ENCODE data around the gene CHST6.
"Not testable (repeated sequence)": the region's sequence is repeated elsewhere in the genome, so short reads cannot be mapped to it uniquely, and the experiment has no call there.

The CHST6 gene

DNA sequence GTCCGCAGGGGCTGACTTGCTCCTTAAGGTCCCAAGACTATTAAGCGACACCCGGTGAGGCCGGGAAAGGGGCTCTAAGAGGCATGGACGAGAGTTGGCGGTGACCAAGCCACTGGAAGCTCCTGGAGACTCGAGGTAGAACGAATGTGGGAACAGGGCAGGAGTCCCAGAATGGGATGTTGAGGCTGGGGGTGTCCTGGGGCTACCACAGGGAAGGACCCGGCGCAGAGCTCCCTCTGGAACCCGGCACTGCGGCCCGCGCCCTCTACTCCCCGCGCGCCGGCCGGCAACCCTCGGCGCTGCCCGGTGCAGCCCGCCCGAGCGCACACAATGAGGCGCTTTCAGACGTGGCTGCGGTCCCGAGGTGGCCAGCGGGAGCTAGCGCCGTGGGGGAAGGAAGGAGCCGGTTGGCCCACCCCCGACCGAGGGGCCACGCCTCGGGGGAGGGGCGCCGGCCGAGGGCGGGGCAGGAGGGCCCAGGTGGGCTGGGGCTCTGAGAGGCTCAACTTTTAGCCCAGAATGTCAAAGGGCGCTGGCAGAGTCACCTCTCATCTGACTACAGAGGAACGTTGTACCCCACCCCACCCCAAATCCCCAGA, at the start of gene CHST6:
Gene CHST6 (minus strand): TSS at position 366 of the 599 bp plus-strand sequence. CDS start 15,613 bp downstream, outside the sequence.
- peak; percentile 93 for DNase-seq (ENCODE audit: low spot score)

GRCh38 chr16:75542462-75542861, 47.2 kb upstream of the CHST6 start:
- not testable (repeated sequence) for DNase-seq (ENCODE audit: low spot score)

GRCh38 chr16:75541236-75541635, 46.0 kb upstream of the CHST6 start:
- DNase-seq (ENCODE audit: low spot score), result no peak

DNA sequence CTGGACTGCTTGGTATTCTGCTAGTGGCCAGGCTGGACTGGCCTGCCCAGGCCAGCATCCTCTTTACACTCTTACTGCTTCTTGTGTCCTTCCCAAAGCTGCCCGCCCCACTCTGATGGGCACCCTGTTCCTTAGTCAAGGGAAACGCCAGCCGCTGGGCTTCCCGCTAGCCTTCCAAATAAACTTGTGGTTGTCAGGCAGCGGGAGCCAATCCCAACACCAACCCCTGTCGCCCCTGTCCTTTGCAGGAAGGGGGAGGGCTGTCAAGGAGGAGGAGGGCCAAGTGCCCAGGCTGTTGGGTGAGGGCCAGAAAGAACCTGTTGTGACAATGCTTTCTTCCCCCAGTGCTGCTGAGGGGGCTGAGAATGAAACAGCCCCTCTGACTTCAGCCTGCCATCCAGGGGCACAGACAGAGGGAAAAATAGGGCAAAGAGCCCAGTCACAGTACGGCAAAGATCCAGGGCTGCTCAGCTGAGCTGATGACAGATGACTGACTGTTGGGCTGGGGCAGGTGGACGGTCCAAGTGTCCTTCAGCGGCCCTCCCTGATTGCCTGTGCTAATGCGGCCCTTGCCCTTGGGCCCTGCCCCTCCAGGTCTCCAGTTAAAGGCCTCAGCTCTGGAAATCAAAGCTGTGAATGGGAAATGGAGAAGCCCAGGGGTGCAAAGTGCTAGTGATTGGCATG, 43.8 kb upstream of the CHST6 start:
- not testable (repeated sequence) for DNase-seq (ENCODE audit: low spot score)

DNA sequence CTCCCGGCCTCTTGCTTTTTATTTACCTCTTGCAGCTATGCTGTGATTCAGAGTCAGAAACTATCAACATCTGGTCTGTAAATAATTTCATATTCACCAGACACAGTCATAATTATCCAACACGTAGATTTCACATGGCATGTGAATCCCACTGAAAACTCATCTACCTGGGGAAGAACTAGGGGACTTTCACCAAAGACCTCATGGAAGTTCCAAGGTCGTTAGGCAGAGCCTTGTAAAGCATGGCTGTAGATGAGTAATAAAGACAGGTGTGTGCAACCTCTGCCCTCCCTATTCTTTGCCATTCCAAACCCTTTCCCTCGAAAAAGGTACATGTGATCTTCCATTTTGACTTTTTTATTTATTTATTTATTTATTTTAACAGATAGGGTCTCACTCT, 42.5 kb upstream of the CHST6 start:
- DNase-seq (ENCODE audit: low spot score), result no peak

- no peak for DNase-seq (ENCODE audit: low spot score)
These were observed 40.7 kb upstream of the CHST6 start, which contains the start of gene CHST5 for GRCh38 chr16:75535901-75536300. CHST5 (minus strand) TSS chr16:75536108; CDS start chr16:75530384, 5,724 bp downstream.

GRCh38 chr16:75535211-75535843, 40.1 kb upstream of the CHST6 start:
- no peak for DNase-seq (ENCODE audit: low spot score)

- no peak for DNase-seq (ENCODE audit: low spot score)
These were observed 39.4 kb upstream of the CHST6 start for GRCh38 chr16:75534560-75535205.

DNA sequence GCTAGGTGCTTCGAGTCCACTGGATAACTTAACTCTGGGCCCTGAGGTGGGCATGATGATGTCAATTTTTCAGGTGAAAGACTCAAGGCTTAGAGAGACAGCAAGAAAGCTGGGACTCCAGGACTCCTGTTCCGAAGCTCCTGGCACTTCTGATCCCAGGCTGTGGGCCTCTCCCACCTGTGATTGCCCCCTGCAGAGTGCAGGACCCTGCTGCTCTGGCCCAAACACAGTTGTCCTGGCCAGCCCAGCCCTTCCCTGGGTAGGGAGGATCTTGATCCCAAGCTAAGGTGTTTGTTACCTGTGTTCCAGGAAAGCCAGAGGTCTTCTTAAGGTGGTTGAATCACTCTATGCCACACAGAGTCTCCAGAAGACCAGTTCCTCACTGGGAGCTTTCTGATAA, 37.5 kb upstream of the CHST6 start:
- DNase-seq (ENCODE audit: low spot score), result no peak

GRCh38 chr16:75532142-75532765, 37.0 kb upstream of the CHST6 start:
- DNase-seq (ENCODE audit: low spot score), result no peak

DNA sequence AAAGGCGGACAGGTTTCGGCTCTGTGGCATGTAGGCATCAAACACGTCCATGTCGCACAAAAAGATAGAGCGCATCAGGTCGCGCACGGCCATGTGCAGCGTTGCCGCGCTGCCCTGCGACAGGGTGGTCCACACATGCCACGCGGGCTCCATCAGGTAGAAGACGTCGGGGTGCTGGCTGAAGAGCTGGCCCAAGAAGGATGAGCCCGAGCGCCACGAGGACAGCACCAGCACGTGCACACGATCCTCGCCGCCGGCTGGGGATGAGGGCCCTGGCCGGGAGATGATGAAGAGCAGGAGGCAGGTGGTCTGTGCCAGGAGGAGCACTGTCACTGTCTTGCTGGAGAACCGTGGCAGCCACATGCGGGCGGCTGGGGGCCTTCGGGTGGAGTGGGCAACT, 34.7 kb upstream of the CHST6 start:
- DNase-seq (ENCODE audit: low spot score), result no peak

- no peak for DNase-seq (ENCODE audit: low spot score)
These were observed 34.0 kb upstream of the CHST6 start for GRCh38 chr16:75529056-75529905.

- DNase-seq (ENCODE audit: low spot score), result no peak
These were observed 32.6 kb upstream of the CHST6 start for GRCh38 chr16:75527825-75528299.

DNA sequence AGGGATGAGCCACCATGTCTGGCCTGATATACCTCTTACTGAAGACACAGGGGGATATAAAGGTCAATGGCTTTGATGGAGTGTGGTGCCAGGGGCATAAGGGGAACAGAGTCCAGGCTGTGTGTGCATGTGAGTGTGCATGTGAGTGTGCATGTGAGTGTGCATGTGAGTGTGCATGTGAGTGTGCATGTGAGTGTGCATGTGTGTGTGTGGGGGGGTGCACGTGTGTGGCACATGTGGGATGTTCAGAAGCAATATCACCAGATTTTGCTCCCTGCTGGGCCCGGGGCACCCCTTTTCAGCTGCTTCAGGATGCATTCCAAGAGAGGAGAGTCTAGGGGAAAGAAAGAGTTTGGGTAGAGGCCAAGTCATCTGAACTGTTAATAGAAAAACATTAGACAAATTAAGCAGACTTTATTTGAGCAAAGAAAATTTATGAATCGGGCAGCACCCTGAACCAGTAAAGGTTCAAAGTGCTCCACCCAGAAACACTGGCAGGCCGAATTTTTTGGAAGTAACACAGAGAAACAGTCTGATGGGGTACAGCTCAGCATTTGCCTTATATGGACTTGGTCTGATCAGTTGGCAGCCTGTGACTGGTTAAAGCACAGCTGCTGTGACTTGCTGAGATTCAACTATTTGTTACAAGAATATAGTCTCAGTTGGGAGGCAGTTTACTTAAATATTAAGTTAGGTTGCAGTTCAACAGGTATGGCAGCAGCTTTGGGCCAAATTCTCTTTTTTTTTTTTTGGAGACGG, 31.0 kb upstream of the CHST6 start:
- DNase-seq (ENCODE audit: low spot score), result no peak

GRCh38 chr16:75519175-75519574, 23.9 kb upstream of the CHST6 start:
- no peak for DNase-seq (ENCODE audit: low spot score)

DNA sequence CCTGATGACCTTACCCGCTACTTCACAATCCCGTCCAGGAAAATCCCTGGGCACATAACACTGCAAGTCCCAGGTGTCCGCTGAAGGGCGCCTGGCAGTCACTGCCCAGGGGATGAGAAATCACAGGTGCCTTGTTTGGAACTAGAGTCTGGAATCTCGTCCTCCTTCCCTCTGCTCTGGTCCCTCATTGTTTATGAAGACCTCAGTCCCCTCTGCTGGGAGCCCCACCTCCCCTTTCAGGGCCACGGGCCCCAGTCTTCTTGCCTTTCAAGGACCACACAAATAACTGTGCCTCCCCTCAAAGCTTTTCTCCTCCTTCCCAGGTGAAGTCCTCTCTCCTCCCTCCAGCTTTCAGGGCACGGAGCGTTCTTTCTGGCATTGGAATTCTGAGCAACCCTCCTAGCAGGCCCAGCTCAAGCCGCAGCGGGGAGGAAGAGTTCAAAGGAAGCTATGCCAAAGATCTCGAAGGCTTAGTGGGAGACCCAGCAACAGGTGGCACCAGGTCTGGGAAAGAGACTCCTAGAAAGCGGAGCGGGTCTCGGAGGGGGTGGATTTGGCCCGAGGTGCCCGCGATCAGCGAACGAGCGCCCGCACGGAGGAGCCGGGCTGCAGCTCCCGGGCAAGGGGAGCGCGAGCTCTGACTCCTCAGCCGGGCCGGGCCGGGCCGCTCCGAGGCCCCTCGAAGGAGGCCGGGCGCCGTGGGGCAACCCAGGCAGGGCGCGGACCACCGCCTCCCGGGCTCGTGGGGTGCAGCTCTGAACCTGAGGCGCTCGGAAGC, 21.1 kb upstream of the CHST6 start:
- peak; percentile 38 for DNase-seq (ENCODE audit: low spot score)

DNA sequence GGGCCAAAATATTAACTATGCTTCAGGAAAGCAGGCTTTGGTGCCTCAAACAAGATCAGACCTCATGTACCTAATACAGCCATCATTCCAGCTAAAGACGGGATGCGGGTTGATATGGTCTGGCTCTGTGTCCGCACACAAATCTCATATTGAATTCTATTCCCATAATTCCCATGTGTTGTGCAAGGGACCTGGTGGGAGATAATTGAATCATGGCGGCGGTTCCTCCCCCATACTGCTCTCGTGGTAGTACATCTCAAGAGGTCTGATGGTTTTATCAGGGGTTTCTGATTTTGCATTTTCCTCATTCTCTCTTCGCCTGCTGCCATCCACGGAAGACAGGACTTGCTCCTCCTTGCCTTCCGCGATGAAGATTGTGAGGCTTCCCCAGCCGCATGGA, 19.1 kb upstream of the CHST6 start:
- DNase-seq (ENCODE audit: low spot score), result no peak

GRCh38 chr16:75506574-75506973, 11.3 kb upstream of the CHST6 start:
- no peak for DNase-seq (ENCODE audit: low spot score)

GRCh38 chr16:75506107-75506506, 10.9 kb upstream of the CHST6 start:
- DNase-seq (ENCODE audit: low spot score), result no peak

- DNase-seq (ENCODE audit: low spot score), result no peak
These were observed 8.6 kb upstream of the CHST6 start for GRCh38 chr16:75503801-75504200.
